Colonic mucosa (tissue), 4 donors: ENCODE results near the gene SWAP70. TPM values are rescaled to one million over a fixed set of nuclear protein-coding genes. Genes with fewer than 3 reads are reported as not detected.

Source experiments
- DNase-seq: peaks from one replicate; pipeline ENCODE4 v3.0.0-alpha.2; 2020
- H3K27ac ChIP-seq: fragments of 200-600 bp; one replicate; pipeline ENCODE4 v1.8.0; 2021
- H3K27me3 ChIP-seq: fragments of 200-600 bp; one replicate; pipeline ENCODE4 v1.8.0; 2021
- H3K36me3 ChIP-seq: fragments of 200-600 bp; one replicate; pipeline ENCODE4 v1.8.0; 2021
- H3K4me1 ChIP-seq: fragments of 200-600 bp; one replicate; pipeline ENCODE4 v1.8.0; 2021; ENCODE audit warnings: mild to moderate bottlenecking
- H3K4me3 ChIP-seq: fragments of 200-600 bp; one replicate; pipeline ENCODE4 v1.8.0; 2021
- H3K9ac ChIP-seq, 2 donors: one replicate each; pipeline ENCODE4 v1.7.0; 2013; ENCODE audit warnings: control low read depth in 2 of 2, low read depth in 2 of 2, low read length in 2 of 2
- H3K9me3 ChIP-seq: fragments of 200-600 bp; one replicate; pipeline ENCODE4 v1.8.0; 2021
- intact Hi-C: fragments of 100-400 bp; cut with DNase I; formaldehyde crosslinking; loops from one replicate; pipeline ENCODE4 v1.14.1; 2022
- total RNA-seq, 2 donors: library from RNA; stranded (reverse); fragmentation: NEBNext Ultra II Directional in 1 of 2; extraction: Animal tissue kit (Norgen Biotek cat#: 25700) in 1 of 2; gene quantifications; one replicate each; pipeline ENCODE4 v1.2.1, GENCODE V29; 2021
- TF ChIP-seq, protein P1 (sequence below): fragments of 200-600 bp; IDR thresholded peaks from one replicate; pipeline ENCODE4 v1.8.0; 2022; ENCODE audit warnings: antibody characterized with exemption, mild to moderate bottlenecking
- donor health status: healthy.
- donor health status: DM: no; HTN: no; CAD: no.
- donor health status: DM: no; HTN: no; CAD: no.

SWAP70 gene
- total RNA-seq, 2 donors from 2014 or later = 13.1 to 21.2 TPM

DNA sequence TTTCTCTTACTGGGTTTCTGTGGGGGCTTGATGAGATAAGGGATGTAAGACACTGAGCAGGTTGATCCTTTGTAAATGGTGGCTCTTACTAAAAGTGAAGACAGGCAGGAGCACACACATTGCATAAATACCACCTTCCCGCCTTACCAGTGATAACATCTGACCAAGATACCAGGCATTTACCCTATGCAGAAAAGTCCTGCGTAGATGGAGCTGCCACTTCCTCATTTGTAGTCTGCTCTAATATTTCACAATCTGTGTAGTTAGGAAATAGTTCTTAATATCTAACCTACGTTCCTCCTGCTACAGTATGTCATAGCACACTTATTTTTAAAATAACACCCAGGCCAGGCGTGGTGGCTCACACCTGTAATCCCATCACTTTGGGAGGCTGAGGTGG is 23.9 kb upstream of the SWAP70 start:
- Histone ChIP-seq H3K36me3 (no peaks in the 10 kb centered on the region), H3K27ac (no peak overlapping the region), H3K4me1 (no peaks in the 10 kb centered on the region), H3K27me3 (no peaks in the 10 kb centered on the region), H3K9ac (no peak overlapping the region), H3K4me3 (no peak overlapping the region), H3K9me3 (no peaks in the 10 kb centered on the region)
- intact Hi-C loops = no loop called here
- DNase-seq = no peak
- TF ChIP-seq, protein P1, sequence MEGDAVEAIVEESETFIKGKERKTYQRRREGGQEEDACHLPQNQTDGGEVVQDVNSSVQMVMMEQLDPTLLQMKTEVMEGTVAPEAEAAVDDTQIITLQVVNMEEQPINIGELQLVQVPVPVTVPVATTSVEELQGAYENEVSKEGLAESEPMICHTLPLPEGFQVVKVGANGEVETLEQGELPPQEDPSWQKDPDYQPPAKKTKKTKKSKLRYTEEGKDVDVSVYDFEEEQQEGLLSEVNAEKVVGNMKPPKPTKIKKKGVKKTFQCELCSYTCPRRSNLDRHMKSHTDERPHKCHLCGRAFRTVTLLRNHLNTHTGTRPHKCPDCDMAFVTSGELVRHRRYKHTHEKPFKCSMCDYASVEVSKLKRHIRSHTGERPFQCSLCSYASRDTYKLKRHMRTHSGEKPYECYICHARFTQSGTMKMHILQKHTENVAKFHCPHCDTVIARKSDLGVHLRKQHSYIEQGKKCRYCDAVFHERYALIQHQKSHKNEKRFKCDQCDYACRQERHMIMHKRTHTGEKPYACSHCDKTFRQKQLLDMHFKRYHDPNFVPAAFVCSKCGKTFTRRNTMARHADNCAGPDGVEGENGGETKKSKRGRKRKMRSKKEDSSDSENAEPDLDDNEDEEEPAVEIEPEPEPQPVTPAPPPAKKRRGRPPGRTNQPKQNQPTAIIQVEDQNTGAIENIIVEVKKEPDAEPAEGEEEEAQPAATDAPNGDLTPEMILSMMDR = no peak

DNA sequence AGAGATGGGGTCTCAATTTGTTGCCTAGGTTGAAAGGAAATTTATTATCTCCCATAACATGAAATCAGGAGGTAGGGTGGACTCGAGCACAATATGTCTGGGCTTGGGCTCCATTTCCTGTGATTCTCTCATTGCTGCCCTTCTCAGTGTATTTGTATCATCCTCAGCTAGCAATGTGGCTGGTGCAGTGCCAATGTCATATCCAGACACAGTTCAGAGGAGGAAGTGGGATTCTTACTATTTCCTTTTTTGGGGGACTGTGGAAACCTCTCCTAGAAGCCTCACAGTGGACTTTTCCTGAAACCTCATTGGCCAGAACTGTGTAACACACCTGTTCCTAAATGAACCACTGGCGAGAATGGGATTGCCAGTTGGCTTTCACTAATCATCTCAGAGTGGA is 21.0 kb upstream of the SWAP70 start:
- H3K36me3 ChIP-seq = no peaks in the 10 kb centered on the region
- intact Hi-C loops = no loop called here
- H3K27me3 ChIP-seq = no peaks in the 10 kb centered on the region
- H3K4me1 ChIP-seq = no peaks in the 10 kb centered on the region
- H3K9ac ChIP-seq = no peak overlapping the region
- H3K9me3 ChIP-seq = no peaks in the 10 kb centered on the region
- no peak for DNase-seq
- H3K4me3 ChIP-seq = no peak overlapping the region
- TF ChIP-seq, protein P1 = no peak
- H3K27ac ChIP-seq = no peak overlapping the region

DNA sequence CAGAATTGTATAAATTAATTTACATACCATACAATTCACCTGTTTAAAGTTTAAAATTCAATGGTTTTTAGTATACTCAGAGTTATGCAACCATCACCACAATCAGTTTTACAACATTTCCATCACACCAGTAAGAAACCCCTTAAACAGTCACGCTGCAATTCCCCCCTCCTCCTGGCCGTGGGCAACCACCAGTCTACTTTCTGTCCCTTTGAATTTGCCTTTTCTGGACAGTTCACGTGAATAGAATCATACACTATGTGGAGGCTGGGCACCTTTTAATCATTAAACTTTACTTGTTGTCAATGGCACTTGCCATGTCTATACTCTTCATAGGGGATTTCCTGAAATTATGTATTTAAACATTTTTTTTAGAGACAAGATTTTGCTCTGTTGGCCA is 20.1 kb upstream of the SWAP70 start:
- intact Hi-C loops = no loop called here
- H3K4me3 ChIP-seq = no peak overlapping the region
- no peaks in the 10 kb centered on the region for H3K27me3 ChIP-seq
- no peak for DNase-seq
- H3K9ac ChIP-seq = no peak overlapping the region
- no peak overlapping the region for H3K27ac ChIP-seq
- H3K36me3 ChIP-seq = no peaks in the 10 kb centered on the region
- no peaks in the 10 kb centered on the region for H3K4me1 ChIP-seq
- no peaks in the 10 kb centered on the region for H3K9me3 ChIP-seq
- TF ChIP-seq, protein P1 = no peak

DNA sequence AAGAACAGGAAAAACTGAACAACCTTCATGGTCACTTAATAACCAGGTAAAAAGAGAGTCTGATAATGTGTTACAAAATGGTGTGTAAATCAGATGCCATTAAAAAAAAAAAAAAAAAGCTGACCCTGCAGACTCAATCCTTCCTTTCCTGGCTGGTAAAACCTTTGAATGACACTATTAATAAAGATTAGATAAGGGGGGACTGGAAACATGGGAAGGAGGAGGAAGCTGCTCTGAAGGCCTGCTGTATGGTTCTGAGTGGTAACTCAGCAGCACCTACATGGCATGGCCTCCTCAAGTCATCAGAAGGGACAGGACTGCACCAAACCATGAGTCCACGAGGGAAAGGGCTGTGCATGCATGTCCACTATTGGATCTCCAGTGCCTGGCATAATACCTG is 18.0 kb upstream of the SWAP70 start:
- DNase-seq = no peak
- Histone ChIP-seq H3K9ac (no peak overlapping the region), H3K9me3 (no peaks in the 10 kb centered on the region), H3K27ac (no peak overlapping the region), H3K4me3 (no peak overlapping the region), H3K4me1 (no peaks in the 10 kb centered on the region), H3K36me3 (no peaks in the 10 kb centered on the region), H3K27me3 (no peaks in the 10 kb centered on the region)
- TF ChIP-seq, protein P1 = no peak
- intact Hi-C loops = no loop called here

GRCh38 chr11:9646324-9646723 is 17.6 kb upstream of the SWAP70 start:
- Histone ChIP-seq H3K4me3 (no peak overlapping the region), H3K27ac (no peak overlapping the region), H3K36me3 (no peaks in the 10 kb centered on the region), H3K9ac (no peak overlapping the region), H3K9me3 (no peaks in the 10 kb centered on the region), H3K27me3 (no peaks in the 10 kb centered on the region), H3K4me1 (no peaks in the 10 kb centered on the region)
- intact Hi-C loops = no loop called here
- TF ChIP-seq, protein P1 = no peak
- no peak for DNase-seq

DNA sequence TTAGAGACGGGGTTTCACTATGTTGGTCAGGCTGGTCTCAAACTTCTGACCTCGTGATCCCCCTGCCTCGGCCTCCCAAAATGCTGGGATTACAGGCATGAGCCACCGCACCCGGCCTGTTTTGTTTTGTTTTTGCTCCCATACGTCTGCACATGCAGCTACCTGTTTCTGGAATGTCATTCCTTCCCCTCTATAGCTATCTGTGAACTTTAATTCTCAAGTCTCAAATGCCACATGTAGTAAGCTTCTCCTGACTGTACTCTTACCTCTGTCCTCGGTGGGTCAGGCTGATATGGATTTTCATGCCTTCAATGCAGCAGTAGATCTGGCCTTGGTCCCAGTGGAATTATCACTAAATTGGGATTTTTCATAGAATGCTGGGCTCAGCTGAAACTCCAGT is 12.4 kb upstream of the SWAP70 start:
- no peaks in the 10 kb centered on the region for H3K4me1 ChIP-seq
- no peak overlapping the region for H3K9ac ChIP-seq
- DNase-seq = no peak
- no peaks in the 10 kb centered on the region for H3K27me3 ChIP-seq
- H3K4me3 ChIP-seq = no peak overlapping the region
- no peak overlapping the region for H3K27ac ChIP-seq
- no peaks in the 10 kb centered on the region for H3K9me3 ChIP-seq
- no peaks in the 10 kb centered on the region for H3K36me3 ChIP-seq
- intact Hi-C loops = no loop called here
- TF ChIP-seq, protein P1 = no peak
